GM08714 (cell line): ENCODE data around the gene ERC2.

Source experiments
- H3K4me3 ChIP-seq: fragments of 200-500 bp; sonication (Bioruptor generic); 2 replicates; pipeline ENCODE4 v1.5.1; 2014; ENCODE audit warnings: mild to moderate bottlenecking, low read length, inconsistent platforms
- ZNF274 ChIP-seq: IDR thresholded peaks from 2 replicates; pipeline ENCODE4 v1.6.1; 2012; ENCODE audit warnings: mild to moderate bottlenecking, low read depth, low read length

ERC2 gene

GRCh38 chr3:55804170-55805095 is 663.8 kb downstream of the ERC2 start:
- no peak for TF ChIP-seq ZNF274
- H3K4me3 ChIP-seq, result no peak overlapping the region

GRCh38 chr3:55802816-55803215 is 665.5 kb downstream of the ERC2 start:
- TF ChIP-seq ZNF274, result no peak
- no peak overlapping the region for H3K4me3 ChIP-seq

GRCh38 chr3:55801676-55802075 is 666.6 kb downstream of the ERC2 start:
- no peak for TF ChIP-seq ZNF274
- no peak overlapping the region for H3K4me3 ChIP-seq

- no peak for TF ChIP-seq ZNF274
- no peak overlapping the region for H3K4me3 ChIP-seq
Observed at GRCh38 chr3:55801068-55801467, 667.2 kb downstream of the ERC2 start.

- no peak overlapping the region for H3K4me3 ChIP-seq
- TF ChIP-seq ZNF274, result no peak
Observed at GRCh38 chr3:55797775-55798174, 670.5 kb downstream of the ERC2 start.

- H3K4me3 ChIP-seq, result no peak overlapping the region
- TF ChIP-seq ZNF274, result no peak
Observed at GRCh38 chr3:55797084-55797483, 671.2 kb downstream of the ERC2 start.

GRCh38 chr3:55796533-55796932 is 671.7 kb downstream of the ERC2 start:
- TF ChIP-seq ZNF274, result no peak
- no peak overlapping the region for H3K4me3 ChIP-seq

- no peak overlapping the region for H3K4me3 ChIP-seq
- TF ChIP-seq ZNF274, result no peak
Observed at GRCh38 chr3:55795746-55796145, 672.5 kb downstream of the ERC2 start.

- TF ChIP-seq ZNF274, result no peak
- H3K4me3 ChIP-seq, result no peak overlapping the region
Observed at GRCh38 chr3:55795296-55795695, 673.0 kb downstream of the ERC2 start.

GRCh38 chr3:55792742-55793141 is 675.5 kb downstream of the ERC2 start:
- TF ChIP-seq ZNF274, result no peak
- no peak overlapping the region for H3K4me3 ChIP-seq

- TF ChIP-seq ZNF274, result no peak
- no peak overlapping the region for H3K4me3 ChIP-seq
Observed at GRCh38 chr3:55792009-55792408, 676.3 kb downstream of the ERC2 start.

- no peak overlapping the region for H3K4me3 ChIP-seq
- TF ChIP-seq ZNF274, result no peak
Observed at GRCh38 chr3:55790596-55791350, 677.5 kb downstream of the ERC2 start.

- H3K4me3 ChIP-seq, result no peak overlapping the region
- no peak for TF ChIP-seq ZNF274
Observed at GRCh38 chr3:55789516-55789915, 678.8 kb downstream of the ERC2 start.

GRCh38 chr3:55782807-55783206 is 685.5 kb downstream of the ERC2 start:
- no peak for TF ChIP-seq ZNF274

GRCh38 chr3:55782351-55782750 is 685.9 kb downstream of the ERC2 start:
- TF ChIP-seq ZNF274, result no peak
- no peak overlapping the region for H3K4me3 ChIP-seq

More at GRCh38 chr3:55782807-55783206, 685.5 kb downstream of the ERC2 start:
- H3K4me3 ChIP-seq, result no peak overlapping the region
